Lower leg skin (tissue), 4 donors: ENCODE measurements around the gene BMP7. TPM values are rescaled to one million over a fixed set of nuclear protein-coding genes. Genes with fewer than 3 reads are reported as not detected.
A peak's percentile ranks its signal among the peaks of the same experiment; 100 is the strongest.

Experiments used
- DNase-seq, 2 donors: peaks; one replicate each; pipeline ENCODE4 v3.0.0-alpha.2; 2019; ENCODE audit warnings: low spot score in 2 of 2
- H3K4me3 ChIP-seq: fragments of 200-600 bp; sonication (generic); 2 replicates; pipeline ENCODE4 v1.5.1; 2017; ENCODE audit warnings: mild to moderate bottlenecking, low read depth; ENCODE audit not compliant: poor library complexity, severe bottlenecking
- POLR2A ChIP-seq, 2 donors: fragments of 450-650 bp; IDR thresholded peaks; one replicate each; pipeline ENCODE4 v1.6.1; 2016 to 2017; ENCODE audit warnings: antibody characterized with exemption in 2 of 2, mild to moderate bottlenecking in 1 of 2, moderate library complexity in 1 of 2
- WGBS, 2 donors: methylation state at CpG; one replicate each; pipeline ENCODE4 v1.1.5; 2018; 5-methylcytosine and 5-hydroxymethylcytosine counted together
- intact Hi-C: fragments of 100-400 bp; cut with DNase I; formaldehyde crosslinking; loops from one replicate; pipeline ENCODE4 v1.15.0; 2023; ENCODE audit warnings: low total_unique reads
- total RNA-seq, 4 donors: library from RNA; depleted of rRNA; stranded (reverse); fragments of >200 nt; gene quantifications; one replicate each; pipeline ENCODE4 v1.1.0, GENCODE V29; 2016
- TF ChIP-seq, protein P1 (sequence below), 3 donors: fragments of 450-650 bp; IDR thresholded peaks; one replicate each; pipeline ENCODE4 v1.5.1; 2016; ENCODE audit warnings: antibody characterized with exemption in 3 of 3, mild to moderate bottlenecking in 3 of 3, moderate library complexity in 2 of 3

BMP7 gene
- total RNA-seq = 10 to 100 TPM; 40.5 to 66.3 (median 46.8) TPM

DNA sequence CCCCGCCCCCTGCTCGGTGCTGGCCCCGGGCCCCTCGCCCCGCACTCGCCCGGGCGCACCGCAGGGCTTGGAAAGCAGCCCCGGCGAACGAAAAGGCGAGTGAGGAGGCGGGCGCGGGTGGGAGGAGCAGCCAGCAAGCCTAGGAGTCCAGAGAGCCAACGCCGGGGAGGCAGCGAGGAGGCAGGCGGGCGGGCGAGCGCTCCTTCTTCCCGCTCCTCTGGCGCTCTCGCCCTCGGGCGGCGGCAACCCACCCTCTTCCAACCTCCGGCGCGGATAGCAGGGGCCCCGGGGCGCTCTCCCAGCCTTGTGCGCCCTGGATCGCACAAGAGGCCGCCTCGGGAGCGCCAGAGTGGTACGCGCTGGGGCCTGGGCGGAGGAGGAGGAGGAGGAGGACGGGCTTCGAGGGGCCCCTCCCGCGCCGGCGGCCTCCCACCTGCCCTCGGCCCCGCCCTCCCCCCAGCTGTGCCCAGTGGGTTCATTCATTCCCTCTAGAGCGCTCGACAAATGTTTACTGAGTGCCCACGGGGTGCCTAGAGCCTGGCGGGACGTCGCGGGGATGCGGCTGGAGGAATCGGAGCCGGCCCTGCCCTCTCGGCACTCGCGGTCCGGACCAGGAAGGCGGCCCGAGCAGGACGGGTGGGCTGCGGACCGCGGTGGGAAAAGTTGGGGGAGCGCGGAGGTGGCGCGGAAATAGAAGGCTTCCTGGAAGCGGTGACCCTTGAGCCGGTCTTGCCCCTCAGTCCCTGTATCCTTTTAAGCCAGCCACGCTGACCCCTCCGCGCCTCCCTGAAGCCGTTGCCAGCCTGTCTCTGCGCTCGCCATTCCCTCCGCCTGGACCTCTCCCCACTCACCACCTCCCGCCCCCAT lies at the start of gene BMP7:
BMP7 (minus strand) TSS at position 351 of the 867 bp plus-strand sequence. CDS start 519 bp downstream, outside the sequence.
- intact Hi-C loops = no loop called here
- no peak for DNase-seq
- TF ChIP-seq, protein P1, sequence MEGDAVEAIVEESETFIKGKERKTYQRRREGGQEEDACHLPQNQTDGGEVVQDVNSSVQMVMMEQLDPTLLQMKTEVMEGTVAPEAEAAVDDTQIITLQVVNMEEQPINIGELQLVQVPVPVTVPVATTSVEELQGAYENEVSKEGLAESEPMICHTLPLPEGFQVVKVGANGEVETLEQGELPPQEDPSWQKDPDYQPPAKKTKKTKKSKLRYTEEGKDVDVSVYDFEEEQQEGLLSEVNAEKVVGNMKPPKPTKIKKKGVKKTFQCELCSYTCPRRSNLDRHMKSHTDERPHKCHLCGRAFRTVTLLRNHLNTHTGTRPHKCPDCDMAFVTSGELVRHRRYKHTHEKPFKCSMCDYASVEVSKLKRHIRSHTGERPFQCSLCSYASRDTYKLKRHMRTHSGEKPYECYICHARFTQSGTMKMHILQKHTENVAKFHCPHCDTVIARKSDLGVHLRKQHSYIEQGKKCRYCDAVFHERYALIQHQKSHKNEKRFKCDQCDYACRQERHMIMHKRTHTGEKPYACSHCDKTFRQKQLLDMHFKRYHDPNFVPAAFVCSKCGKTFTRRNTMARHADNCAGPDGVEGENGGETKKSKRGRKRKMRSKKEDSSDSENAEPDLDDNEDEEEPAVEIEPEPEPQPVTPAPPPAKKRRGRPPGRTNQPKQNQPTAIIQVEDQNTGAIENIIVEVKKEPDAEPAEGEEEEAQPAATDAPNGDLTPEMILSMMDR (IDR thresholded peaks at IDR 0.05) = no peak
- TF ChIP-seq POLR2A (IDR thresholded peaks at IDR 0.05) = no peak
- WGBS, 2 donors = 8 to 18% methylated on average over 29 to 45 of the region's 84 CpGs
- peak within 1 kb of the TSS; percentile 23 for H3K4me3 ChIP-seq

DNA sequence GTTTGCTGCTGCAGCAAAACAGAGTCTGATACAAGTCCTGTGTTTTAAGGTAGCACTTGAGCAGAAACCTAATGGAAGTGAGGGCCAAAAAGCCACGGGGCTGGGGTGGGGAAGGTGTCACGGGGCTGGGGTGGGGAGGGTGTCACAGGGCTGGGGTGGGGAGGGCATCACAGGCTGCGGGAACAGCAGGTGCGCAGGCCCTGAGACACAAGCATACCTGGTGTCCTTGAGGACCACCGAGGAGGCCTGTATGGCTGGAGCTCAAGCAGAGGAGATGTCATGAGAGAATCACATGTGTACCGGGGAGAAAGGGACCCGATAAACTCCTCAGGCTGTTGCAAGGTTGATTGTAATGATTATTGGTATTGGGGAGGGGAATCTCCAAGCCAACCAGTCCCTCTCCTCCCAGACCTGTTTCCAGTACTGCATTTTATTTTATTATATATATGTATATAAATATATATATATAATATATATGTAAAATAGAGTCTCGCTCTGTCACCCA lies 49.6 kb upstream of the BMP7 start:
- no peak overlapping the region for H3K4me3 ChIP-seq
- TF ChIP-seq, protein P1 (IDR thresholded peaks at IDR 0.05) = no peak
- WGBS, 2 donors = 83% methylated on average over 8 of the region's 8 CpGs
- intact Hi-C loops = no loop called here
- DNase-seq = peak in 1 of 2 donors; percentile 74

DNA sequence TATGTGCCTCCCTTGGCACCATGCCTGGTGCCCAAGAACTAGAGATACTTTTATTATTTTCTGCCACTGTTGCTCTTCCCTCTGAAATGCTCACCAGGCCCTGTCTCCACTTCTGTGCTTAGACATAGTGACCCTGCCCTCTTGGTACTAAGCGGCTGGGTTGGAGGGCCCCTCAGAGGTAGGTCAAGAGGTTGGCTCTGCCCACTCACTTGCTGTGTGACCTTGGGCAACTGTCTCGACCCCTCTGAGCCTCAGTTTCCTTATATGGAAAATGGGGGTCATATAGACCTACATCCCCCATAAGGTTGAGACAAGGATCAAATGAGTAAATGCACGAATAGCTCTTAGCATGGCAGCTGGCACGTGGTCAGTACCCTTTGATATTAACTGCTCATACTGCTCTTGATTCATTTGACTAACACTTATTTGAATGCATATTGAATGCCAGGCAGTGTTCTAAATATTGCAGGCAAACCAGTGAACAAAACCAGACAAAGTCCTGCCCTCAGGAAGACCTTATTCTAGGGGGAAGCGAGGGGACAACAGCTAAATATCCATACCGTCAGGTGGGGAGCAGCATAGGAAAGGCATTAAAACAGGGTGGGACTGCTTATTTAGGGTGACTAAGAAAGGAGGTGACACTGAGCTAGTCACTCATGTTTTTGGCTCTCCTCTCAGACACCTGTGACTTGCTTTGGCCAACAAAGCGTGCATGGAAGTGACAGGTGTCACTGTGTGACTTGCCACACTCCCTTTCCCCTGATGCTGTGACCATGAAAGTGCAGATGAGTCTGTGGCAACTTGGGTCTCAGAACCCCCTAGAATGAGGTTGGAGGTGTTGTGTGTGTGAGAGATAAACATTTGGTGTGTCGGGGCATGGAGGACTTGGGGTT lies 48.9 kb upstream of the BMP7 start:
- no peak overlapping the region for H3K4me3 ChIP-seq
- no peak for TF ChIP-seq POLR2A (IDR thresholded peaks at IDR 0.05)
- TF ChIP-seq, protein P1 (IDR thresholded peaks at IDR 0.05) = no peak
- 78 to 80% methylated on average over 8 of the region's 8 CpGs for WGBS, 2 donors
- DNase-seq = peak in 1 of 2 donors; percentile 53
- intact Hi-C loops = no loop called here

DNA sequence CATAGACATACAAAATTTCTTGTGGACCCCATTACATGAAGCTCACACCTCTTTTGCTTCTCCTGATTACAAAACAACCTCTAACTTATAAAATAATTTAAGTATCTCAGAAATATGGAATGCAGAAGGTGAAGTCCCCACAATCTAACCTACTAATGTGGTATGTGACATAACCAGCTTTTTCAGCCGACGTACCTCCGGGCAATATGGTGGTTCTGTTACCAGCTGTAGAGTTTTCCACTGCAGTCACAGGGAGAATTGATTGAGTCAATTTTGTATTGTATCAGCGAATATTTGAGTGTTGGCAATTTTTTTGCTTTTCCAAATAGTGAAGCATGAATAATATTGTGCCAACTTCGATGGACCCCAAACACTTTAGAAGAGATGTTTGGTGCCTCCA lies 47.5 kb upstream of the BMP7 start:
- intact Hi-C loops = no loop called here
- TF ChIP-seq, protein P1 (IDR thresholded peaks at IDR 0.05) = no peak
- no peak for TF ChIP-seq POLR2A (IDR thresholded peaks at IDR 0.05)
- 78 to 88% methylated on average over 5 of the region's 5 CpGs for WGBS, 2 donors
- DNase-seq = no peak
- no peak overlapping the region for H3K4me3 ChIP-seq

DNA sequence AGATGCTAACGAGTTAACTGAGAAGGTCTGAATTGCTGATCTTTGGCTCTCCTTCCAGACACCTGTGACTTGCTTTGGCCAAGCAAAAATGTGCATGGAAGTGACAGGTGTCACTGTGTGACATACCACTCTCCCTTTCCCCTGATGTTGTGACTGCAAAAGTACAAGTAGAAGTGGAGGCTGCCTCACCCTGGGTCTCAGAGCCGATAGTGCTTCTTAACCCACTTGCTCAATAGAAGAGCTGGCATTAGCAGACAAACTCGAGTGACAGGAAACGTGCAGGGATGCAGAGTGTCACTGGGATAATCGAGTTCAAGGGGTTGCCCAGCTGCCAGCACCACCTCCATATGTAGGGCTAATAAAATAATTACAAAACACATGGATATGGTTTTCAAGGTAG lies 46.8 kb upstream of the BMP7 start:
- WGBS, 2 donors = 50 to 56% methylated on average over 5 of the region's 5 CpGs
- no peak overlapping the region for H3K4me3 ChIP-seq
- intact Hi-C loops = no loop called here
- no peak for TF ChIP-seq POLR2A (IDR thresholded peaks at IDR 0.05)
- TF ChIP-seq, protein P1 (IDR thresholded peaks at IDR 0.05) = no peak
- DNase-seq = peak in 1 of 2 donors; percentile 46
